ENCODE data around the gene NCMAP. TPM values are rescaled to one million over a fixed set of nuclear protein-coding genes. Genes with fewer than 3 reads are reported as not detected.

The NCMAP gene
- total RNA-seq, 2 experiments from 2014 or later = 0.99 to 1.1 TPM

DNA sequence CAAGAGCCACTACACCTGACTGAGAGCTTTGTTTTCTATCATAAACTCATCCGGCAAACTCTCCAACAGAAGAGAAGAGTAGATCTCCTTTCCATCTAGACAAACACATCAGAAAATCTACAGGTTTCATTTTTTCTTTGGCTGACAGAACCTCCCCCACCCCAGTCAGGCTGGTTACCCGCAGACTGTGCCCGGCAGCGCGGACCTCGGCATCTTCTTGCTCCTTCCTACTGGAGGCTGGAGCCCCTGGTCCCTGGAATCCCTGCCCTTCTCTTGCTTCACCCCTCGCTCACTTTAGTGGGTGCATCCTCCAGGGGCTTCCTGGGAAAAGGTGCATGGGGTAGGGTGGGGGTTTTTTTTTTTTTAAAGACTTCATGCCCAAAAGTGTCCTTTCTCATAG lies 23.0 kb downstream of the NCMAP start:
- Histone ChIP-seq H3K4me3 (ENCODE audit: low read depth, low read length, poor library complexity, severe bottlenecking) (no peak overlapping the region), H3K9me2 (ENCODE audit: insufficient read depth, low read length) (no peaks in the 10 kb centered on the region), H3K27ac (ENCODE audit: low read depth, low read length, poor library complexity, severe bottlenecking) (no peak overlapping the region), H3K9me3 (ENCODE audit: low read length) (no peaks in the 10 kb centered on the region), H3K4me1 (ENCODE audit: insufficient read depth, low read length, poor library complexity, severe bottlenecking) (peaks cover under 1% of the 10 kb centered on the region), H4K20me1 (ENCODE audit: insufficient read depth, low read length) (no peaks in the 10 kb centered on the region), H3K36me3 (ENCODE audit: insufficient read depth, low read length) (no peaks in the 10 kb centered on the region), H3K79me2 (ENCODE audit: insufficient read depth, low read depth, low read length) (no peaks in the 10 kb centered on the region), H2AFZ (ENCODE audit: low read length) (no peak overlapping the region), H3K4me2 (ENCODE audit: low read length) (no peak overlapping the region)
- DNase-seq (ENCODE audit: low spot score) = no peak
- no TSS peak for BruUV-seq (replicated peaks)
- TF ChIP-seq EZH2phosphoT487 (IDR thresholded peaks at IDR 0.05; ENCODE audit: borderline replicate concordance, low read depth, low read length) (no peak), CTCF (conservative IDR thresholded peaks at IDR 0.05; ENCODE audit: low read length) (no peak)
- intact Hi-C loops (cut with micrococcal nuclease; ENCODE audit: unreplicated experiment) = no loop called here
- POLR2A ChIA-PET = interaction anchor here (0.6 to 0.9 kb wide), 4 partner anchors 39 to 64 kb away, joined by 3 to 6 read pairs (median 4); no protein-coding TSS in a partner anchor
- CTCF ChIA-PET (ENCODE audit: unreplicated experiment) = interaction anchor here (0.8 kb wide), 1 partner anchor 21 kb away, joined by 3 read pairs; no protein-coding TSS in a partner anchor

GRCh38 chr1:24580756-24581155 lies 24.9 kb downstream of the NCMAP start:
- H3K4me3 ChIP-seq (ENCODE audit: low read depth, low read length, poor library complexity, severe bottlenecking) = no peak overlapping the region
- peaks cover 6% of the 10 kb centered on the region for H3K4me1 ChIP-seq (ENCODE audit: insufficient read depth, low read length, poor library complexity, severe bottlenecking)
- intact Hi-C loops (cut with micrococcal nuclease; ENCODE audit: unreplicated experiment) = no loop called here
- H3K4me2 ChIP-seq (ENCODE audit: low read length) = no peak overlapping the region
- H4K20me1 ChIP-seq (ENCODE audit: insufficient read depth, low read length) = no peaks in the 10 kb centered on the region
- H3K36me3 ChIP-seq (ENCODE audit: insufficient read depth, low read length) = no peaks in the 10 kb centered on the region
- H3K79me2 ChIP-seq (ENCODE audit: insufficient read depth, low read depth, low read length) = no peaks in the 10 kb centered on the region
- TF ChIP-seq CTCF (conservative IDR thresholded peaks at IDR 0.05; ENCODE audit: low read length) = no peak
- TF ChIP-seq EZH2phosphoT487 (IDR thresholded peaks at IDR 0.05; ENCODE audit: borderline replicate concordance, low read depth, low read length) = no peak
- no peak for DNase-seq (ENCODE audit: low spot score)
- no peaks in the 10 kb centered on the region for H3K9me3 ChIP-seq (ENCODE audit: low read length)
- H2AFZ ChIP-seq (ENCODE audit: low read length) = no peak overlapping the region
- POLR2A ChIA-PET = no interaction called here
- H3K27ac ChIP-seq (ENCODE audit: low read depth, low read length, poor library complexity, severe bottlenecking) = no peak overlapping the region
- BruUV-seq (replicated peaks) = no TSS peak
- no peaks in the 10 kb centered on the region for H3K9me2 ChIP-seq (ENCODE audit: insufficient read depth, low read length)
- CTCF ChIA-PET (ENCODE audit: unreplicated experiment) = no interaction called here

- Histone ChIP-seq H3K79me2 (ENCODE audit: insufficient read depth, low read depth, low read length) (no peaks in the 10 kb centered on the region), H3K27ac (ENCODE audit: low read depth, low read length, poor library complexity, severe bottlenecking) (no peak overlapping the region), H3K9me3 (ENCODE audit: low read length) (no peaks in the 10 kb centered on the region), H3K4me3 (ENCODE audit: low read depth, low read length, poor library complexity, severe bottlenecking) (no peak overlapping the region), H3K4me2 (ENCODE audit: low read length) (0 out of 2 replicates have a peak overlapping the region, but pooled peaks have one; percentile 9), H3K9me2 (ENCODE audit: insufficient read depth, low read length) (no peaks in the 10 kb centered on the region), H3K36me3 (ENCODE audit: insufficient read depth, low read length) (no peaks in the 10 kb centered on the region), H3K4me1 (ENCODE audit: insufficient read depth, low read length, poor library complexity, severe bottlenecking) (peaks cover 11% of the 10 kb centered on the region), H2AFZ (ENCODE audit: low read length) (no peak overlapping the region), H4K20me1 (ENCODE audit: insufficient read depth, low read length) (no peaks in the 10 kb centered on the region)
- no TSS peak for BruUV-seq (replicated peaks)
- TF ChIP-seq EZH2phosphoT487 (IDR thresholded peaks at IDR 0.05; ENCODE audit: borderline replicate concordance, low read depth, low read length) (no peak), CTCF (conservative IDR thresholded peaks at IDR 0.05; ENCODE audit: low read length) (no peak)
- ChIA-PET POLR2A (interaction anchor here (0.5 to 0.7 kb wide), 2 partner anchors 12 to 154 kb away, joined by 3 read pairs; no protein-coding TSS in a partner anchor), CTCF (ENCODE audit: unreplicated experiment) (no interaction called here)
- intact Hi-C loops (cut with micrococcal nuclease; ENCODE audit: unreplicated experiment) = no loop called here
- DNase-seq (ENCODE audit: low spot score) = no peak
Measured at GRCh38 chr1:24584171-24584647, 28.3 kb downstream of the NCMAP start.

Measured in OCI-LY7 (cell line).